ENCODE measurements around the gene ICA1.

Gene ICA1

GRCh38 chr7:8146788-8147413, 115.1 kb downstream of the ICA1 start:
- H3K4me3 ChIP-seq (ENCODE audit: low read depth in 1 of 2, low read length in 1 of 2) = no peak overlapping the region
- H3K27ac ChIP-seq = no peak overlapping the region
- no peaks in the 10 kb centered on the region for H3K9me3 ChIP-seq
- TF ChIP-seq, protein P1, sequence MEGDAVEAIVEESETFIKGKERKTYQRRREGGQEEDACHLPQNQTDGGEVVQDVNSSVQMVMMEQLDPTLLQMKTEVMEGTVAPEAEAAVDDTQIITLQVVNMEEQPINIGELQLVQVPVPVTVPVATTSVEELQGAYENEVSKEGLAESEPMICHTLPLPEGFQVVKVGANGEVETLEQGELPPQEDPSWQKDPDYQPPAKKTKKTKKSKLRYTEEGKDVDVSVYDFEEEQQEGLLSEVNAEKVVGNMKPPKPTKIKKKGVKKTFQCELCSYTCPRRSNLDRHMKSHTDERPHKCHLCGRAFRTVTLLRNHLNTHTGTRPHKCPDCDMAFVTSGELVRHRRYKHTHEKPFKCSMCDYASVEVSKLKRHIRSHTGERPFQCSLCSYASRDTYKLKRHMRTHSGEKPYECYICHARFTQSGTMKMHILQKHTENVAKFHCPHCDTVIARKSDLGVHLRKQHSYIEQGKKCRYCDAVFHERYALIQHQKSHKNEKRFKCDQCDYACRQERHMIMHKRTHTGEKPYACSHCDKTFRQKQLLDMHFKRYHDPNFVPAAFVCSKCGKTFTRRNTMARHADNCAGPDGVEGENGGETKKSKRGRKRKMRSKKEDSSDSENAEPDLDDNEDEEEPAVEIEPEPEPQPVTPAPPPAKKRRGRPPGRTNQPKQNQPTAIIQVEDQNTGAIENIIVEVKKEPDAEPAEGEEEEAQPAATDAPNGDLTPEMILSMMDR (IDR thresholded peaks at IDR 0.05) = no peak
- no peaks in the 10 kb centered on the region for H3K27me3 ChIP-seq
- peaks cover 25 to 41% of the 10 kb centered on the region in 2 experiments for H3K4me1 ChIP-seq (ENCODE audit: control insufficient read depth in 1 of 2, insufficient read depth in 1 of 2, low read depth in 1 of 2, low read length in 1 of 2)
- H3K36me3 ChIP-seq = peaks cover 17% of the 10 kb centered on the region

GRCh38 chr7:8146106-8146787, 115.7 kb downstream of the ICA1 start:
- Histone ChIP-seq H3K36me3 (peaks cover 23% of the 10 kb centered on the region), H3K4me3 (ENCODE audit: low read depth in 1 of 2, low read length in 1 of 2) (no peak overlapping the region), H3K4me1 (ENCODE audit: control insufficient read depth in 1 of 2, insufficient read depth in 1 of 2, low read depth in 1 of 2, low read length in 1 of 2) (peaks cover 25 to 41% of the 10 kb centered on the region in 2 experiments), H3K27me3 (no peaks in the 10 kb centered on the region), H3K9me3 (no peaks in the 10 kb centered on the region), H3K27ac (no peak overlapping the region)
- TF ChIP-seq, protein P1 (IDR thresholded peaks at IDR 0.05) = no peak

DNA sequence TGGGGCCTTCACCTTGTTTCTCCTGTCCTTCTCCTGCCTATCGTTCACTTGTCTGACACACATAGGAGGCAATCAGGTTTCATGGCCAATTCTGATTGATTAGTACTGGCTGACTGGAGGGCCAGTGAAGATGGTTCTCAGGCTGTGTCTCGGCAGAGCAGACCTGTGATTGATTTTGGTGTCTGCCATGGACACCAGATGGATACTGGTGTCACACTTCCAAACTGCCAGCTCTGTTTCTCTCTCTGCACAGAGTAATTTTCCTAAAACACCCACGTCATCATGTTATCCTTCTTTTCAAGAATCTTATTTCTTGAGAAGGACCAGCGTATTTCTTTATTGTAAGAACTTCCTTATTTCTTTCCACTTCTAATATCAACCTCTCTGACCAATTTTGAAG, 117.1 kb downstream of the ICA1 start:
- Histone ChIP-seq H3K27me3 (no peaks in the 10 kb centered on the region), H3K4me1 (ENCODE audit: control insufficient read depth in 1 of 2, insufficient read depth in 1 of 2, low read depth in 1 of 2, low read length in 1 of 2) (peaks cover 23 to 29% of the 10 kb centered on the region in 2 experiments), H3K27ac (no peak overlapping the region), H3K4me3 (ENCODE audit: low read depth in 1 of 2, low read length in 1 of 2) (no peak overlapping the region), H3K36me3 (peaks cover 36% of the 10 kb centered on the region), H3K9me3 (no peaks in the 10 kb centered on the region)
- TF ChIP-seq, protein P1 (IDR thresholded peaks at IDR 0.05) = no peak

DNA sequence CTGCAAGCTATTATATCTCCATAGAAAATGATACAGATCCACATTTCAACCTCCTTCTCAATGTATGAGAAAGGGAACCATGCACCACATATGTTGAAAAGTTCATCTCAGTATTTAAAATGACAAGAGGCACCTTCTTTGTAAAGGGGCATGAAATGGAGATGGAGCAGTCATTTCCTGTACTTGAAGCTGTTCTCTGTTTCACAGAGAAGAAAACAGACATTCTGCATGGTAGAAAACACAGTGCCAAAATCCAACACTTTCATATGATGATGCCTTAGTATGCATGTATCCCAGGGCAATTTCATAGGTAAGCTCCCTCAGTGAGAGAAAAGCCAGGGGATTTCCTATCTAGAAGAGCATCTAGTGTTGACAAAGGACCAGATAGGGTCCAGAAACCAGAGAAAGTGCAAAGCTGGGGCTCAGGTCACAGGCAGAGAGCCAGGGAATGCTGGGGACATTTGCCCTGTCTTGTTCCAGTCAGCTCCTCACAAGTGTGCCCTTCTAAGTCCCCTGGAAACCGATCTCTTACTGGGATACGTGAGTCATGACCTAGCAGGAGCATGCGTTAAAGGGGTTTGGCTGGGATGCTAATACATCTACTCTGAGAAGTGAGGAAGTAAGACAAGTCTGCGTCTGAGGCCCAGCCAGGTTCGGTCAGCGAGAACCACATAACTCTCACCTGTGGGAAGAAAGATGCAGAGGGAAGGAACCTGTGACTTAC, 118.7 kb downstream of the ICA1 start:
- peaks cover 7 to 14% of the 10 kb centered on the region in 2 experiments for H3K4me1 ChIP-seq (ENCODE audit: control insufficient read depth in 1 of 2, insufficient read depth in 1 of 2, low read depth in 1 of 2, low read length in 1 of 2)
- no peak overlapping the region for H3K27ac ChIP-seq
- H3K36me3 ChIP-seq = peaks cover 36% of the 10 kb centered on the region
- TF ChIP-seq, protein P1 (IDR thresholded peaks at IDR 0.05) = no peak
- H3K27me3 ChIP-seq = no peaks in the 10 kb centered on the region
- no peak overlapping the region for H3K4me3 ChIP-seq (ENCODE audit: low read depth in 1 of 2, low read length in 1 of 2)
- no peaks in the 10 kb centered on the region for H3K9me3 ChIP-seq

DNA sequence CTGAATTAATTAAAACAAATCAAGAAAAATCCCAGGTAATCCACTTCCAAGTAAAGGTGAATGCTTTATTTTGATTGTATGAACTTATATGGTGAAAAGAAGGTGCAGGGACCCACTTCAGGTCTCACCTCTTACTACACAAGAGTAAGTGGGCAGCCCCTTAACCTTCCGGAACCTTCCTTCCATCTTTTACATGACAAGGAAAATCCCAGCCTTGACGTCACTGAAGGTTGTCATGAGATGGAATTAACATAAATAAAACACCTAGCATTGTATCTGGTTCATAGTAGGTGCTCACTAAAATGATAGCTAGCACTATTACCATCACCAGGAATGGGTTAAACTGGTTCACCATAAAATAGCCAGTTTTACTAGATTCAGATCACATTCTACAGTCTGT, 119.5 kb downstream of the ICA1 start:
- Histone ChIP-seq H3K27me3 (no peaks in the 10 kb centered on the region), H3K36me3 (peaks cover 44% of the 10 kb centered on the region), H3K9me3 (no peaks in the 10 kb centered on the region), H3K27ac (no peak overlapping the region), H3K4me3 (ENCODE audit: low read depth in 1 of 2, low read length in 1 of 2) (no peak overlapping the region), H3K4me1 (ENCODE audit: control insufficient read depth in 1 of 2, insufficient read depth in 1 of 2, low read depth in 1 of 2, low read length in 1 of 2) (peaks cover 6% of the 10 kb centered on the region in 2 experiments)
- TF ChIP-seq, protein P1 (IDR thresholded peaks at IDR 0.05) = no peak

Measured in neutrophil (primary cell).